ENCODE results near the gene SH3GLB2. TPM values are rescaled to one million over a fixed set of nuclear protein-coding genes. Genes with fewer than 3 reads are reported as not detected.

SH3GLB2 gene
- total and polyA plus RNA-seq, 2 experiments from 2014 or later, result 85.4 to 124 TPM

- Histone ChIP-seq H3K27ac (no peak overlapping the region), H3K4me1 (ENCODE audit: insufficient read depth) (no peaks in the 10 kb centered on the region), H3K27me3 (no peaks in the 10 kb centered on the region), H3K4me3 (no peak overlapping the region), H3K36me3 (replicated peaks; ENCODE audit: insufficient read depth, low read depth) (no peaks in the 10 kb centered on the region), H3K9me3 (ENCODE audit: low read depth) (no peaks in the 10 kb centered on the region), H4K20me1 (ENCODE audit: insufficient read depth, poor library complexity, severe bottlenecking) (no peaks in the 10 kb centered on the region), H3K4me2 (no peak overlapping the region), H3K79me2 (no peaks in the 10 kb centered on the region), H3K9me2 (replicated peaks; ENCODE audit: insufficient read depth) (no peaks in the 10 kb centered on the region), H2AFZ (no peak overlapping the region)
- TF ChIP-seq EZH2phosphoT487 (IDR thresholded peaks at IDR 0.05; ENCODE audit: low read depth, severe bottlenecking, unreplicated experiment), result no peak
- no peak for TF ChIP-seq EZH2 (IDR thresholded peaks at IDR 0.05; ENCODE audit: borderline replicate concordance)
- TF ChIP-seq CTCF (IDR thresholded peaks at IDR 0.05; ENCODE audit: poor library complexity), result no peak
- peak; percentile 4 for DNase-seq (ENCODE audit: low spot score)
- 90% methylated on average over 16 of the region's 16 CpGs for WGBS (ENCODE audit: low lambda C conversion rate, missing lambda C conversion rate)
These were observed 15.2 kb downstream of the SH3GLB2 start for GRCh38 chr9:129012893-129013448.

- Histone ChIP-seq H3K36me3 (replicated peaks; ENCODE audit: insufficient read depth, low read depth) (no peaks in the 10 kb centered on the region), H3K4me1 (ENCODE audit: insufficient read depth) (no peaks in the 10 kb centered on the region), H3K79me2 (no peaks in the 10 kb centered on the region), H3K4me3 (no peak overlapping the region), H3K9me3 (ENCODE audit: low read depth) (no peaks in the 10 kb centered on the region), H3K27me3 (no peaks in the 10 kb centered on the region), H2AFZ (no peak overlapping the region), H3K9me2 (replicated peaks; ENCODE audit: insufficient read depth) (no peaks in the 10 kb centered on the region), H3K27ac (no peak overlapping the region), H3K4me2 (no peak overlapping the region), H4K20me1 (ENCODE audit: insufficient read depth, poor library complexity, severe bottlenecking) (no peaks in the 10 kb centered on the region)
- no peak for TF ChIP-seq EZH2phosphoT487 (IDR thresholded peaks at IDR 0.05; ENCODE audit: low read depth, severe bottlenecking, unreplicated experiment)
- TF ChIP-seq EZH2 (IDR thresholded peaks at IDR 0.05; ENCODE audit: borderline replicate concordance), result no peak
- TF ChIP-seq CTCF (IDR thresholded peaks at IDR 0.05; ENCODE audit: poor library complexity), result no peak
- DNase-seq (ENCODE audit: low spot score), result no peak
- WGBS (ENCODE audit: low lambda C conversion rate, missing lambda C conversion rate), result 94% methylated on average over 6 of the region's 7 CpGs
These were observed 15.8 kb downstream of the SH3GLB2 start for GRCh38 chr9:129012343-129012742.

- no peak for TF ChIP-seq EZH2phosphoT487 (IDR thresholded peaks at IDR 0.05; ENCODE audit: low read depth, severe bottlenecking, unreplicated experiment)
- no peak for TF ChIP-seq EZH2 (IDR thresholded peaks at IDR 0.05; ENCODE audit: borderline replicate concordance)
- H3K27ac ChIP-seq, result no peak overlapping the region
- H3K79me2 ChIP-seq, result no peaks in the 10 kb centered on the region
- no peaks in the 10 kb centered on the region for H3K9me3 ChIP-seq (ENCODE audit: low read depth)
- H3K27me3 ChIP-seq, result no peaks in the 10 kb centered on the region
- 87% methylated on average over 11 of the region's 11 CpGs for WGBS (ENCODE audit: low lambda C conversion rate, missing lambda C conversion rate)
- DNase-seq (ENCODE audit: low spot score), result no peak
- no peak overlapping the region for H2AFZ ChIP-seq
- H3K4me1 ChIP-seq (ENCODE audit: insufficient read depth), result no peaks in the 10 kb centered on the region
- H3K4me2 ChIP-seq, result no peak overlapping the region
- no peaks in the 10 kb centered on the region for H3K9me2 ChIP-seq (replicated peaks; ENCODE audit: insufficient read depth)
- H3K4me3 ChIP-seq, result no peak overlapping the region
- no peaks in the 10 kb centered on the region for H3K36me3 ChIP-seq (replicated peaks; ENCODE audit: insufficient read depth, low read depth)
- no peaks in the 10 kb centered on the region for H4K20me1 ChIP-seq (ENCODE audit: insufficient read depth, poor library complexity, severe bottlenecking)
These were observed 16.4 kb downstream of the SH3GLB2 start for GRCh38 chr9:129011761-129012181.

- Histone ChIP-seq H2AFZ (no peak overlapping the region), H3K4me3 (no peak overlapping the region), H3K4me2 (no peak overlapping the region), H3K9me2 (replicated peaks; ENCODE audit: insufficient read depth) (no peaks in the 10 kb centered on the region), H3K27ac (no peak overlapping the region), H3K79me2 (no peaks in the 10 kb centered on the region), H3K36me3 (replicated peaks; ENCODE audit: insufficient read depth, low read depth) (no peaks in the 10 kb centered on the region), H4K20me1 (ENCODE audit: insufficient read depth, poor library complexity, severe bottlenecking) (no peaks in the 10 kb centered on the region), H3K27me3 (no peaks in the 10 kb centered on the region), H3K4me1 (ENCODE audit: insufficient read depth) (no peaks in the 10 kb centered on the region), H3K9me3 (ENCODE audit: low read depth) (no peaks in the 10 kb centered on the region)
- TF ChIP-seq EZH2 (IDR thresholded peaks at IDR 0.05; ENCODE audit: borderline replicate concordance) (no peak), CTCF (IDR thresholded peaks at IDR 0.05; ENCODE audit: poor library complexity) (no peak), EZH2phosphoT487 (IDR thresholded peaks at IDR 0.05; ENCODE audit: low read depth, severe bottlenecking, unreplicated experiment) (no peak)
- WGBS (ENCODE audit: low lambda C conversion rate, missing lambda C conversion rate), result 95% methylated on average over 19 of the region's 19 CpGs
- peak; percentile 3 for DNase-seq (ENCODE audit: low spot score)
These were observed 17.0 kb downstream of the SH3GLB2 start for GRCh38 chr9:129011170-129011569.
